Retinal pigment epithelial cell (primary cell): ENCODE data around the gene ZNF740.

ENCODE experiments used
- DNase-seq: peaks from one replicate; pipeline ENCODE4 v3.0.0-alpha.2; 2010; ENCODE audit warnings: low read depth
- H3K4me3 ChIP-seq: 2 replicates; pipeline ENCODE4 v1.5.1; 2011; ENCODE audit warnings: mild to moderate bottlenecking, low read length, control low read depth, moderate library complexity
- TF ChIP-seq, protein P1 (sequence below): conservative IDR thresholded peaks from 2 replicates; pipeline ENCODE4 v1.5.1; 2011; ENCODE audit warnings: low read depth, low read length, control low read depth, inconsistent platforms

Gene ZNF740

DNA sequence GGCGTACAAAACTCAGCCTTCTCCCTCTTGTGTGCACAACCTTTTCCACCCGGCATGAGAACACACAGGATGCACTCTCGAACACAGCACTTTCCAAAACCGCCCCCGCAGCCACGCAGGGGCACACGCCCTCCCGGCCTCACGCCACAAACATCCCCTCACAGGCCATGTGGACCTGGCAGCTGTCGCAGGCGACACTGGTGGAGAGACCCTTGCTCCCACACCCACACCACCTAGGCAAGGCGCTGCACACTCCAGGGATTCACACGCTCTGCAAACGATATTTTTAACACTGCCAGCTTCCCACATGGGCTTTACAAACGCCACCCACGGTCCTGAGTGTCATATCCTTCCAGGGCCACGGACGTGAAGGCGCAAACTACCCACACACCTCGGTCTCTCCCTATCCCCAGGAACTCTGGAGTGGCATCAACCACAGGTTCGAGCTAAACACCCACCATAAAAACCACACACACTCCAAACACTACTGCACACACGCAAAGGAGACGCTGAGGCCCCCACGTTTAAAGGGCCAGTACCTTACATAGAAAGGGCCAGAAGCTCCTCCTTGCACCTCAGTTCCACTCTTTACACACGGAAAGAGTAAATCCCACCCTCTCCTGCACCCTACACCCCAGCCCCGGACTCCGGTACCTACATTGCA is 38.9 kb downstream of the ZNF740 start:
- no peak for DNase-seq
- TF ChIP-seq, protein P1, sequence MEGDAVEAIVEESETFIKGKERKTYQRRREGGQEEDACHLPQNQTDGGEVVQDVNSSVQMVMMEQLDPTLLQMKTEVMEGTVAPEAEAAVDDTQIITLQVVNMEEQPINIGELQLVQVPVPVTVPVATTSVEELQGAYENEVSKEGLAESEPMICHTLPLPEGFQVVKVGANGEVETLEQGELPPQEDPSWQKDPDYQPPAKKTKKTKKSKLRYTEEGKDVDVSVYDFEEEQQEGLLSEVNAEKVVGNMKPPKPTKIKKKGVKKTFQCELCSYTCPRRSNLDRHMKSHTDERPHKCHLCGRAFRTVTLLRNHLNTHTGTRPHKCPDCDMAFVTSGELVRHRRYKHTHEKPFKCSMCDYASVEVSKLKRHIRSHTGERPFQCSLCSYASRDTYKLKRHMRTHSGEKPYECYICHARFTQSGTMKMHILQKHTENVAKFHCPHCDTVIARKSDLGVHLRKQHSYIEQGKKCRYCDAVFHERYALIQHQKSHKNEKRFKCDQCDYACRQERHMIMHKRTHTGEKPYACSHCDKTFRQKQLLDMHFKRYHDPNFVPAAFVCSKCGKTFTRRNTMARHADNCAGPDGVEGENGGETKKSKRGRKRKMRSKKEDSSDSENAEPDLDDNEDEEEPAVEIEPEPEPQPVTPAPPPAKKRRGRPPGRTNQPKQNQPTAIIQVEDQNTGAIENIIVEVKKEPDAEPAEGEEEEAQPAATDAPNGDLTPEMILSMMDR = no peak
- peak overlapping the region; percentile 72 for H3K4me3 ChIP-seq

DNA sequence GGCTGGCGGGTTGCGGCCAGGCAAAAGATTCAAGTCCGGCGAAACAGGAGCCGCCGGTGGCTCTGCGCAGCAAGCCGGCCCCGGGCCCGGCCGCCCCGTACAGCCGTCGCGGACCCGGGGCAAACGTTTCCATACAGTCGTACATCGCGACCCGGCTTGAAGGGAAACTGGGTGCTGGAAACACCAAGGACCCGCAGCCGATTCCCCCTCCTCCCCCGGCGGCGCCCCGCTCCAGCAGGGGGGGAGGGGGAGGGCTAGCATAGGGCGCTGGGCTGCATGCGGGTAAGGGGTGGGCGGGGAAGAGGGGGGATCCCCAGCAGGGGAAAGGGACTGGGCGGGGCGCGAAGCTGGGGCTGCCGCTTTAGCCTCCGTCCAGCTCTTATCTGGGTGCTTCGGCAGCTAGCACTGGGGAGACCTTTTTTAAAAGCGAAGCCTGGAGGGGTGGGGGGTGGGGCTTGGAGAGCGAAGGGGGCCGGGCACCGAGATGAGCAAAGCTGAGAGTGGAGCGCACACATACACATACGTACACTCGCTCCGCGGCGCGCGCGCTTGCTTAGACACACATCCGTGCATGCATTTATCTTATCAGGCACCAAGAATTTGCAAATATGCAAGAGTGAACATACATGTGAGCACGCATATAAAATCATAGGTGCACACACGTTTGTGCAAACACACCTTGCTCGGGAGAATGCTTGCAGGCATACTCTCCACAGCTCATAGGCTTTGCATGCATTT is 39.6 kb downstream of the ZNF740 start:
- TF ChIP-seq, protein P1 = no peak
- peak overlapping the region; percentile 72 for H3K4me3 ChIP-seq
- no peak for DNase-seq

DNA sequence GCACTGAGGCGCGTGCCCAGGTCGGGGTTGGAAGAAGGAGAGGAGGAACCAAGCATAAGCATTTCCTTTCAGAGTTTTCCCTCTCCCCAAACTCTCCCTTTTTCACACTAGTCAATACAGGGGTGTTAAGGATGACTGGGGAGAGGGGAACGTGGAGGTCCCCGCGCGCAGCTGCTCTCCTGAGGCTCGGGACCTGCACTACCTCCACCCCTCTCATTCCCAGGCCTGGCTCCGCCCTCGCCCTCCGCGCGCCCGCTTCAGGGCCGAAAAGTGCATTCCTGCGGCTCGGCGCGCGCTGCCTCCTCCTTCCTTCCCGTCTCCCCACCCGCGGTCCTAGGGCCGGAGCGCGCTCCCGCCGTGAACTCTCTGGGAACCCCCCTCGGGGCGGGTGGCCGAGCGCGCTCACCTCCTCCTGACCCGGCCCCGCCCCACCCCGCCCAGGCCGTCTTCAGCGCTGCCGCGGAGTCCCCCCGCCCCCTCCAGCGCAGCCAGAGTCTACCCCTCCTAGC is 40.2 kb downstream of the ZNF740 start:
- H3K4me3 ChIP-seq = peak overlapping the region; percentile 72
- DNase-seq = peak; percentile 64
- TF ChIP-seq, protein P1 = no peak

DNA sequence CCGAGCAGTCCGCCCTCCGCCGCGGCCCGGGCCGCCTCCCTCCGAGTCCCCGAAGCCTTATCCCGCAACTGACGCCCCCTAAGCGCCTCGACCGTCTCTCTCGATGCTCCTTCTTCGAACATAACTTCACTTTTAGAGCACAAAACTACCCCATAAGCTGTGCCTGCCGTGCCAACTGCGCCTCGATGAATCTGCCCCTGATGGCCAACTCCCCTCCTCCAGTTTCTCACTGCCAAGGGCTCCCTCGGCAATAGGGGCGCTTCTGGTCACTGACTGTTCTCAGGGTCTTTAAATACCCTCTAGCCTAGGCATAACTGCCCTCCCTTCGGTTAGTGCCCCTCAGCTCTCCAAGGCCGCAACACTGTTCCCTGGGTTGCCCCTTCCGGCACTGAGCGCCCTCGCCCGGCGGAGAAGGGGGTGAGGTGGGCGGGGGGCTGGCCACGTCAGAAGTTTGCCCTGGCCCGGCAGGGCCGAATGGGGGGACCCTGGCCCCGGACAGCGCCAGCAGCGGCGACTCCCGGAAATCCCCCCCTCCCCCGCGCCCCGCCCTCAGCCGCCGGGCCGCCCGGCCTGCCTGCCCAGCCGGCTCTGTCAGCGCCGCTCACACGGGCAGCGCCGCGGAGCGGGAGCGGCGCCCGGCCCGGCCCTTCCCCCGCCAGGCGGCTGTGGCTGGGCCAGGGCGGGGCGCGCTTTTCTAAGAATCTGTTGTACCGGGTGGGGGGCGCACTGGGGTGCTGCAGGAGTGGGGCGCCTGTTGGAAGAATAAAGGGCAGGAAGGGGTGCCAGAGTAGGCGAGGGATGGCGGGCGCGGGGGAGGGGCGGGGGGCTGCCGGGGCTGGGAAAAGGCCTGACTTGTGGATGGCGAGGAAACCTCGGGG is 40.9 kb downstream of the ZNF740 start:
- no peak for DNase-seq
- TF ChIP-seq, protein P1 = peak; percentile 18
- peak overlapping the region; percentile 72 for H3K4me3 ChIP-seq

DNA sequence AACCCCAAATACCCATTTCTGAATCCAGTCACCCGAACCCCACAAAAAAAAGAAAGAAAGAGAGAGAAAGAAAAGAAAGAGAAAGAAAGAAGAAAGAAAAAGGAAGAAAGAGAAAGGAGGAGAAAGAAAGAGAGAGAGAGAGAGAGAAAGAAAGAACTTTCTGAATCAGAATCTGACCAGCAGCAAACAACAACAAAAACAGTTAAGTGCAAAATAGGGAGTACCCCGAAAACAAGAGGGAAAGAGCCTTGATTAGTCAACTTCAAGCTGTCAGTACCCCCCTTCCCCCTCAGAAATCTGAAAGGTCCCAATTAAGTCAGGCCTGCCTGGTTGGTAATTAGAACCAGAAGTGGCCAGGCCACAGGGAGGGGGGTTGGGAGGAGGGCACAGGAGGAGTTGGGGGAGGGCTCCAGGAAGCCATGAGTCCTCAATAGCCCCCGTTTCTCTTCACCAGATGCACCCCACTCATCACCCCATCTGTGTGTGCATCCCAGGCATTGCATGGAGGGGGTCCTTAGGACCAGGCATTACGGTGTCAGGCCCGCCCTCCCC is 41.7 kb downstream of the ZNF740 start:
- H3K4me3 ChIP-seq = peak overlapping the region; percentile 36
- DNase-seq = no peak
- TF ChIP-seq, protein P1 = no peak

DNA sequence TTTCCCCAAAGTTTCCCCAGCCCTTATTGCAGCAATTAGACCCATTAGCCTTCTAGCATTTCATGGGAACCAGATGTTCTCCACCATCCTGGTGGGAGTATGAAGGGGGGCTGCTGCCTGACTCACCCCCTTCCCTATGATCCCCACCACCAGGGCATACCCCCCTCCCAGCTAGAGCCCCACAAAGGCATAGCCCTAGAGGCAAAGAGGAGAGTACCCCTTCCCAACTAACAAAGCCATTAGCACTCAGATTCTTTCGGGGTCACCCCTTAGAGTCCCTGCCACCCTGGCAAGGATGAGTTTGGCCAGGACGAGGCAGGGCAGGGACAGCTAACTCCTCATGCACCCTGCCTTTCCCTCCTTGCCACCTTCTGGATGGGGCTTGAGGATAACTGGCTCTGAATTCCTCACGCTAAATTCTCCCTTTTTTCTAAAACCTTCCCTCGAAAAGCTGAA is 42.3 kb downstream of the ZNF740 start:
- TF ChIP-seq, protein P1 = no peak
- H3K4me3 ChIP-seq = no peak overlapping the region
- DNase-seq = no peak
